HL-60 (cell line): ENCODE data around the gene HOMEZ.

Experiments used
- DNase-seq, 2 experiments: peaks; one replicate each; pipeline ENCODE4 v3.0.0-alpha.2; 2010 to 2020; ENCODE audit warnings: low read depth in 1 of 2, low spot score in 1 of 2
- H3K27ac ChIP-seq: fragments of 250-450 bp; sonication (Bioruptor Pico); replicated peaks from 2 replicates; pipeline ENCODE4 v1.5.1; 2020; ENCODE audit warnings: mild to moderate bottlenecking, moderate library complexity
- H3K27me3 ChIP-seq: fragments of 250-450 bp; sonication (Bioruptor Pico); 2 replicates; pipeline ENCODE4 v1.5.1; 2021; ENCODE audit warnings: mild to moderate bottlenecking, moderate library complexity; ENCODE audit not compliant: insufficient read depth, poor library complexity, severe bottlenecking
- H3K4me3 ChIP-seq: replicated peaks from 2 replicates; pipeline ENCODE4 v1.5.1; 2011; ENCODE audit warnings: mild to moderate bottlenecking, control low read depth, low read length; ENCODE audit not compliant: insufficient read depth
- CTCF ChIP-seq: IDR thresholded peaks from one replicate; pipeline ENCODE4 v1.5.1; 2011; ENCODE audit warnings: low read length, control low read depth, inconsistent platforms; ENCODE audit not compliant: insufficient read depth
- GABPA ChIP-seq: IDR thresholded peaks from 2 replicates; pipeline ENCODE4 v1.6.1; 2012; ENCODE audit warnings: low read depth
- POLR2AphosphoS5 ChIP-seq: IDR thresholded peaks from 2 replicates; pipeline ENCODE4 v1.6.1; 2012; ENCODE audit warnings: low read depth
- SPI1 ChIP-seq: IDR thresholded peaks from 2 replicates; pipeline ENCODE4 v1.6.1; 2012; ENCODE audit warnings: low read depth, mild to moderate bottlenecking, borderline replicate concordance
- TF ChIP-seq, protein P1 (sequence below): IDR thresholded peaks from 2 replicates; pipeline ENCODE4 v1.6.1; 2012; ENCODE audit warnings: low read depth; ENCODE audit not compliant: insufficient replicate concordance

HOMEZ gene

GRCh38 chr14:23308721-23309445, 23.0 kb upstream of the HOMEZ start:
- Histone ChIP-seq H3K4me3 (no peak overlapping the region), H3K27me3 (no peaks in the 10 kb centered on the region), H3K27ac (no peak overlapping the region)
- DNase-seq: no peak
- no peak for TF ChIP-seq SPI1
- no peak for TF ChIP-seq POLR2AphosphoS5
- TF ChIP-seq, protein P1, sequence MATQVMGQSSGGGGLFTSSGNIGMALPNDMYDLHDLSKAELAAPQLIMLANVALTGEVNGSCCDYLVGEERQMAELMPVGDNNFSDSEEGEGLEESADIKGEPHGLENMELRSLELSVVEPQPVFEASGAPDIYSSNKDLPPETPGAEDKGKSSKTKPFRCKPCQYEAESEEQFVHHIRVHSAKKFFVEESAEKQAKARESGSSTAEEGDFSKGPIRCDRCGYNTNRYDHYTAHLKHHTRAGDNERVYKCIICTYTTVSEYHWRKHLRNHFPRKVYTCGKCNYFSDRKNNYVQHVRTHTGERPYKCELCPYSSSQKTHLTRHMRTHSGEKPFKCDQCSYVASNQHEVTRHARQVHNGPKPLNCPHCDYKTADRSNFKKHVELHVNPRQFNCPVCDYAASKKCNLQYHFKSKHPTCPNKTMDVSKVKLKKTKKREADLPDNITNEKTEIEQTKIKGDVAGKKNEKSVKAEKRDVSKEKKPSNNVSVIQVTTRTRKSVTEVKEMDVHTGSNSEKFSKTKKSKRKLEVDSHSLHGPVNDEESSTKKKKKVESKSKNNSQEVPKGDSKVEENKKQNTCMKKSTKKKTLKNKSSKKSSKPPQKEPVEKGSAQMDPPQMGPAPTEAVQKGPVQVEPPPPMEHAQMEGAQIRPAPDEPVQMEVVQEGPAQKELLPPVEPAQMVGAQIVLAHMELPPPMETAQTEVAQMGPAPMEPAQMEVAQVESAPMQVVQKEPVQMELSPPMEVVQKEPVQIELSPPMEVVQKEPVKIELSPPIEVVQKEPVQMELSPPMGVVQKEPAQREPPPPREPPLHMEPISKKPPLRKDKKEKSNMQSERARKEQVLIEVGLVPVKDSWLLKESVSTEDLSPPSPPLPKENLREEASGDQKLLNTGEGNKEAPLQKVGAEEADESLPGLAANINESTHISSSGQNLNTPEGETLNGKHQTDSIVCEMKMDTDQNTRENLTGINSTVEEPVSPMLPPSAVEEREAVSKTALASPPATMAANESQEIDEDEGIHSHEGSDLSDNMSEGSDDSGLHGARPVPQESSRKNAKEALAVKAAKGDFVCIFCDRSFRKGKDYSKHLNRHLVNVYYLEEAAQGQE: no peak
- no peak for TF ChIP-seq CTCF
- no peak for TF ChIP-seq GABPA

GRCh38 chr14:23307687-23308644, 22.0 kb upstream of the HOMEZ start:
- Histone ChIP-seq H3K4me3 (peak overlapping the region; percentile 66), H3K27me3 (no peaks in the 10 kb centered on the region), H3K27ac (no peak overlapping the region)
- TF ChIP-seq CTCF (no peak), SPI1 (no peak), GABPA (no peak)
- DNase-seq: no peak

GRCh38 chr14:23307146-23307530, 21.2 kb upstream of the HOMEZ start:
- Histone ChIP-seq H3K27me3 (no peaks in the 10 kb centered on the region), H3K4me3 (peak overlapping the region; percentile 66), H3K27ac (peak overlapping the region; percentile 79)
- no peak for DNase-seq
- TF ChIP-seq POLR2AphosphoS5 (no peak), GABPA (no peak), SPI1 (no peak), CTCF (no peak)
- TF ChIP-seq, protein P1: no peak
